SK-N-SH (cell line): Measurements from ENCODE around the gene PCED1B. TPM values are rescaled to one million over a fixed set of nuclear protein-coding genes. Genes with fewer than 3 reads are reported as not detected.

ENCODE experiments used
- CTCF ChIA-PET: fragments of 300-600, 350-600 bp; formaldehyde crosslinking; extraction: SDS; loops from one replicate; lab custom pipeline; 2021; lab: Yijun Ruan, JAX
- POLR2A ChIA-PET: fragments of 350-600 bp; sonication (Branson Sonifier 250); formaldehyde crosslinking; extraction: SDS; loops from one replicate; lab custom pipeline; 2020; ENCODE audit warnings: antibody characterized with exemption, inconsistent platforms; lab: Yijun Ruan, JAX
- DNase-seq: peaks from one replicate; pipeline ENCODE4 v3.0.0; 2012
- H2AFZ ChIP-seq: fragments of 200-600 bp; sonication (generic); 2 replicates; pipeline ENCODE4 v1.8.1; 2016; ENCODE audit warnings: antibody characterized with exemption, mild to moderate bottlenecking, low read depth
- H3F3A ChIP-seq: fragments of 200-600 bp; sonication (generic); replicated peaks from 2 replicates; pipeline ENCODE3; 2016; ENCODE audit warnings: antibody characterized with exemption, mild to moderate bottlenecking; ENCODE audit not compliant: insufficient read depth
- H3K27ac ChIP-seq, 2 experiments: fragments of 200-500 bp in 1 of 2; fragments of 200-600 bp in 1 of 2; sonication (Bioruptor generic) in 1 of 2; sonication (generic), shearing (Covaris generic) in 1 of 2; 2 replicates each; pipeline versions ENCODE4 v1.5.1 to v1.6.1; 2014 to 2016; ENCODE audit warnings: low read depth in 2 of 2, inconsistent platforms in 1 of 2, low read length in 1 of 2, mild to moderate bottlenecking in 1 of 2, mixed read lengths in 1 of 2
- H3K27me3 ChIP-seq: fragments of 200-600 bp; sonication (generic), shearing (Covaris generic); 2 replicates; pipeline ENCODE4 v1.6.1; 2016; ENCODE audit warnings: mixed run types; ENCODE audit not compliant: insufficient read depth
- H3K36me3 ChIP-seq, 2 experiments: fragments of 200-500 bp in 1 of 2; fragments of 200-600 bp in 1 of 2; sonication (Bioruptor generic) in 1 of 2; sonication (generic) in 1 of 2; replicated peaks in 1 of 2; 2 replicates each; pipeline versions ENCODE3 to v1.5.1; 2014 to 2016; ENCODE audit warnings: low read length in 1 of 2, mild to moderate bottlenecking in 1 of 2; ENCODE audit not compliant: insufficient read depth in 2 of 2, control insufficient read depth in 1 of 2
- H3K4me1 ChIP-seq, 2 experiments: fragments of 200-500 bp in 1 of 2; fragments of 200-600 bp in 1 of 2; sonication (Bioruptor generic) in 1 of 2; sonication (generic), shearing (Covaris generic) in 1 of 2; 2 replicates each; pipeline versions ENCODE4 v1.5.1 to v1.6.1; 2014 to 2016; ENCODE audit warnings: low read depth in 1 of 2, low read length in 1 of 2, mixed run types in 1 of 2; ENCODE audit not compliant: insufficient read depth in 2 of 2, control insufficient read depth in 1 of 2
- H3K4me2 ChIP-seq: fragments of 200-600 bp; sonication (generic), shearing (Covaris generic); 2 replicates; pipeline ENCODE4 v1.6.1; 2017; ENCODE audit warnings: mixed run types
- H3K4me3 ChIP-seq, 2 experiments: fragments of 200-500 bp in 1 of 2; fragments of 200-600 bp in 1 of 2; sonication (Bioruptor generic) in 1 of 2; sonication (generic), shearing (Covaris generic) in 1 of 2; 2 replicates each; pipeline versions ENCODE4 v1.5.1 to v1.8.1; 2014 to 2016; ENCODE audit warnings: low read depth in 2 of 2, inconsistent platforms in 1 of 2, low read length in 1 of 2, mild to moderate bottlenecking in 1 of 2, mixed read lengths in 1 of 2, moderate library complexity in 1 of 2
- H3K79me2 ChIP-seq: fragments of 200-600 bp; sonication (generic); 2 replicates; pipeline ENCODE4 v1.8.1; 2017; ENCODE audit warnings: mild to moderate bottlenecking; ENCODE audit not compliant: insufficient read depth
- H3K9ac ChIP-seq: fragments of 200-600 bp; sonication (generic); 2 replicates; pipeline ENCODE4 v1.6.1; 2017; ENCODE audit warnings: mixed run types
- H3K9me2 ChIP-seq: fragments of 200-600 bp; sonication (generic); 2 replicates; pipeline ENCODE4 v1.6.1; 2017; ENCODE audit warnings: mixed run types
- H3K9me3 ChIP-seq: fragments of 200-600 bp; sonication (generic); 2 replicates; pipeline ENCODE4 v1.6.1; 2017; ENCODE audit warnings: mixed run types, mild to moderate bottlenecking, moderate library complexity
- H4K20me1 ChIP-seq: fragments of 200-600 bp; sonication (generic); 2 replicates; pipeline ENCODE4 v1.6.1; 2017; ENCODE audit warnings: mild to moderate bottlenecking, mixed run types; ENCODE audit not compliant: insufficient read depth
- CHD2 ChIP-seq: fragments of 150-350 bp; IDR thresholded peaks from 2 replicates; pipeline ENCODE4 v1.6.1; 2018; ENCODE audit warnings: low read length; ENCODE audit not compliant: partially characterized antibody
- CTCF ChIP-seq: fragments of 200-600 bp; sonication (generic); IDR thresholded peaks from 2 replicates; pipeline ENCODE4 v1.6.1; 2017; ENCODE audit warnings: antibody characterized with exemption, mild to moderate bottlenecking, moderate library complexity
- EZH2phosphoT487 ChIP-seq: fragments of 200-600 bp; sonication (generic); IDR thresholded peaks from 2 replicates; pipeline ENCODE4 v1.6.1; 2017; ENCODE audit warnings: low read depth, mixed run types, mild to moderate bottlenecking, antibody characterized with exemption, moderate library complexity, borderline replicate concordance
- GATA2 ChIP-seq: sonication (generic); formaldehyde crosslinking; IDR thresholded peaks from 2 replicates; pipeline ENCODE4 v1.5.0; 2020; ENCODE audit warnings: mild to moderate bottlenecking, missing genetic modification reagents
- IRF3 ChIP-seq: fragments of 150-350 bp; IDR thresholded peaks from 2 replicates; pipeline ENCODE4 v1.6.1; 2016; ENCODE audit warnings: mild to moderate bottlenecking, low read depth, low read length
- JUND ChIP-seq: IDR thresholded peaks from 2 replicates; pipeline ENCODE4 v1.4.0; 2012
- MXI1 ChIP-seq: IDR thresholded peaks from 2 replicates; pipeline ENCODE4 v1.6.1; 2012; ENCODE audit warnings: mild to moderate bottlenecking, low read depth, low read length, improper control_type of control experiment
- RCOR1 ChIP-seq: fragments of 150-350 bp; IDR thresholded peaks from 2 replicates; pipeline ENCODE4 v1.6.1; 2017; ENCODE audit warnings: antibody characterized with exemption, low read length
- RFX5 ChIP-seq: IDR thresholded peaks from 2 replicates; pipeline ENCODE4 v1.6.1; 2012; ENCODE audit warnings: mild to moderate bottlenecking, improper control_type of control experiment, low read length
- SMC3 ChIP-seq: IDR thresholded peaks from 2 replicates; pipeline ENCODE4 v1.6.1; 2012; ENCODE audit warnings: low read depth, low read length, improper control_type of control experiment
- TAF1 ChIP-seq: IDR thresholded peaks from 2 replicates; pipeline ENCODE4 v1.6.1; 2012; ENCODE audit warnings: low read depth, mild to moderate bottlenecking, low read length, moderate library complexity, borderline replicate concordance
- YY1 ChIP-seq: IDR thresholded peaks from 2 replicates; pipeline ENCODE4 v1.4.0; 2012; ENCODE audit warnings: low read depth, mild to moderate bottlenecking
- WGBS: methylation state at CpG from one replicate; pipeline ENCODE4 v1.1.6; 2017; ENCODE audit warnings: low lambda C conversion rate; 5-methylcytosine and 5-hydroxymethylcytosine counted together
- polyA plus RNA-seq, 3 experiments: library from polyadenylated mRNA; depleted of rRNA; stranded (reverse); fragments of >200 nt; gene quantifications; 2 replicates each; pipeline ENCODE4 v1.2.3, GENCODE V29; 2012
- TF ChIP-seq, protein P1 (sequence below): IDR thresholded peaks from 2 replicates; pipeline ENCODE4 v1.4.0; 2012; ENCODE audit warnings: low read depth, borderline replicate concordance
- TF ChIP-seq, protein P2 (sequence below): IDR thresholded peaks from 2 replicates; pipeline ENCODE4 v1.4.0; 2012; ENCODE audit warnings: low read depth

Gene PCED1B
- polyA plus RNA-seq, 1 of the 3 experiments (the other 2 are of a cell fraction), result 0.21 TPM

- TF ChIP-seq, protein P1, sequence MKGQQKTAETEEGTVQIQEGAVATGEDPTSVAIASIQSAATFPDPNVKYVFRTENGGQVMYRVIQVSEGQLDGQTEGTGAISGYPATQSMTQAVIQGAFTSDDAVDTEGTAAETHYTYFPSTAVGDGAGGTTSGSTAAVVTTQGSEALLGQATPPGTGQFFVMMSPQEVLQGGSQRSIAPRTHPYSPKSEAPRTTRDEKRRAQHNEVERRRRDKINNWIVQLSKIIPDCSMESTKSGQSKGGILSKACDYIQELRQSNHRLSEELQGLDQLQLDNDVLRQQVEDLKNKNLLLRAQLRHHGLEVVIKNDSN, result no peak
- TF ChIP-seq JUND, result no peak
- TF ChIP-seq GATA2 (CRISPR knock-in tag), result no peak
- TF ChIP-seq RFX5, result no peak
- no peak for TF ChIP-seq TAF1
- no peak for TF ChIP-seq CHD2
- TF ChIP-seq SMC3, result no peak
- TF ChIP-seq RCOR1, result no peak
These were observed 46.8 kb downstream of the PCED1B start (continued) for GRCh38 chr12:47126246-47126645.

GRCh38 chr12:47131011-47131410, 51.6 kb downstream of the PCED1B start:
- H3K4me1 ChIP-seq, result no peaks in the 10 kb centered on the region
- no peak for DNase-seq
- CTCF ChIA-PET, result no interaction called here

DNA sequence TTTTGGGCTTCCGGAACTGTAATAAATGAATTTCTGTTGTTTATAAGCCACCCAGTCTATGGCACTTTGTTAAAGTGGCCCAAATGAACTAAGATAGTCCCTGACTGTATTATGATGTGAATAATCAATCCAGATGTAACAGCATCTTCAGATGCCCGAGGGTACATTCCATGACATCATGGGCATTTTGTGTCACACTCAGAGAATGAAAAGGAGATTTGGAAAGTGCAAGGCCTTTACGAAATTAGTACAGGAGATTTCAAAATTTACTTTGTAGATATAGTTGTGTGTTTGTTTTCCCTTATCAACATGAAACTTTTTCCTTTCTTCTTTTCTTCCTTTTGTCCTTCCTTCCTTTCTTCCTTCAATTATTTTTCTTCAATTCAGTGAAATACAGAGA, 54.6 kb downstream of the PCED1B start:
- WGBS, result 20% methylated on average over 3 of the region's 3 CpGs
- TF ChIP-seq CTCF (no peak), YY1 (no peak), MXI1 (no peak), IRF3 (no peak)
- TF ChIP-seq, protein P2, sequence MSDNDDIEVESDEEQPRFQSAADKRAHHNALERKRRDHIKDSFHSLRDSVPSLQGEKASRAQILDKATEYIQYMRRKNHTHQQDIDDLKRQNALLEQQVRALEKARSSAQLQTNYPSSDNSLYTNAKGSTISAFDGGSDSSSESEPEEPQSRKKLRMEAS, result no peak
- H3K27ac ChIP-seq, result no peak overlapping the region
- H3K36me3 ChIP-seq, result no peaks in the 10 kb centered on the region
- no peak overlapping the region for H3K4me2 ChIP-seq
- no peak overlapping the region for H2AFZ ChIP-seq
- ChIA-PET CTCF (no interaction called here), POLR2A (no interaction called here)
- H3F3A ChIP-seq, result no peaks in the 10 kb centered on the region
- no peaks in the 10 kb centered on the region for H3K9me3 ChIP-seq
- DNase-seq, result no peak
- no peak overlapping the region for H3K9ac ChIP-seq
- H3K27me3 ChIP-seq, result peaks cover 4% of the 10 kb centered on the region; the same call in 1 of the 2 replicates
- H3K4me3 ChIP-seq, result no peak overlapping the region
- H4K20me1 ChIP-seq, result no peaks in the 10 kb centered on the region
- no peaks in the 10 kb centered on the region for H3K9me2 ChIP-seq
- no peaks in the 10 kb centered on the region for H3K4me1 ChIP-seq
- H3K79me2 ChIP-seq, result no peaks in the 10 kb centered on the region

More at GRCh38 chr12:47131011-47131410, 51.6 kb downstream of the PCED1B start:
- H3K4me3 ChIP-seq, result no peak overlapping the region
- no peaks in the 10 kb centered on the region for H4K20me1 ChIP-seq
- no peak overlapping the region for H3K4me2 ChIP-seq
- H3F3A ChIP-seq, result no peaks in the 10 kb centered on the region
- no peaks in the 10 kb centered on the region for H3K36me3 ChIP-seq
- no peaks in the 10 kb centered on the region for H3K9me3 ChIP-seq
- no peaks in the 10 kb centered on the region for H3K9me2 ChIP-seq
- H3K9ac ChIP-seq, result no peak overlapping the region
- peaks cover 4% of the 10 kb centered on the region; the same call in 1 of the 2 replicates for H3K27me3 ChIP-seq
- no peak overlapping the region for H3K27ac ChIP-seq
- POLR2A ChIA-PET, result no interaction called here
- H2AFZ ChIP-seq, result no peak overlapping the region
- no peak for TF ChIP-seq EZH2phosphoT487
- WGBS, result 11% methylated on average over 5 of the region's 5 CpGs
- H3K79me2 ChIP-seq, result no peaks in the 10 kb centered on the region
